ENCODE measurements around the gene SAP30BP. TPM values are rescaled to one million over a fixed set of nuclear protein-coding genes. Genes with fewer than 3 reads are reported as not detected.

The SAP30BP gene
- total RNA-seq, 1 experiment from 2014 or later: 149 TPM

- Histone ChIP-seq H3K9ac (ENCODE audit: low read length) (peak overlapping the region; percentile 39), H2AFZ (ENCODE audit: low read depth, low read length, poor library complexity, severe bottlenecking) (no peak overlapping the region), H3K79me2 (ENCODE audit: insufficient read depth, low read length) (no peaks in the 10 kb centered on the region), H3K9me2 (ENCODE audit: insufficient read depth) (no peaks in the 10 kb centered on the region), H3K9me3 (ENCODE audit: control insufficient read depth in 1 of 2, insufficient read depth in 1 of 2, low read depth in 1 of 2, low read length in 2 of 2) (no peaks in the 10 kb centered on the region), H3K4me2 (ENCODE audit: low read length) (peak overlapping the region; percentile 56), H3K4me3 (replicated peaks in 1 of 2; ENCODE audit: low read depth in 1 of 2, low read length in 2 of 2) (no peak overlapping the region; a peak in 1 of 4 replicates), H4K20me1 (ENCODE audit: insufficient read depth) (no peaks in the 10 kb centered on the region), H3K36me3 (ENCODE audit: control insufficient read depth in 1 of 2, insufficient read depth in 2 of 2, low read length in 2 of 2) (0 out of 4 replicates have a peak, but pooled peaks cover 0 to 3% of the 10 kb centered on the region in 2 experiments), H3K27ac (ENCODE audit: low read depth, low read length) (peak overlapping the region; percentile 44; the same call in 1 of the 2 replicates), H3K4me1 (ENCODE audit: control insufficient read depth in 1 of 2, insufficient read depth in 2 of 2, low read length in 2 of 2) (peaks cover 25 to 53% of the 10 kb centered on the region in 2 experiments), H3K27me3 (ENCODE audit: insufficient read depth, low read length) (no peaks in the 10 kb centered on the region)
- BruUV-seq (replicated peaks): no TSS peak
- intact Hi-C loops (cut with micrococcal nuclease): no loop called here
- POLR2A ChIA-PET: no interaction called here
- RAD21 ChIA-PET (ENCODE audit: low non-redundant PET in 1 of 2, low total read pairs in 2 of 2, uncharacterized antibody in 2 of 2, unreplicated experiment in 2 of 2): no interaction called here
- DNase-seq (ENCODE audit: low read depth, low spot score): no peak
- CTCF ChIA-PET: interaction anchor here (1.0 to 2.4 kb wide), 2 partner anchors 13 to 35 kb away, joined by 3 to 6 read pairs; no protein-coding TSS in a partner anchor
- peak; percentile 78 for ATAC-seq
- TF ChIP-seq MAX (IDR thresholded peaks at IDR 0.05): no peak; the same call in 1 of the 2 replicates
- TF ChIP-seq CTCF (IDR thresholded peaks at IDR 0.05 in 2 of 3, conservative IDR thresholded peaks at IDR 0.05 in 1 of 3; ENCODE audit: borderline replicate concordance in 1 of 3, insufficient read depth in 1 of 3, low read depth in 2 of 3, low read length in 2 of 3): peak in 2 of 3 experiments; percentile 36 to 39; a peak in 4 of 6 replicates
- TF ChIP-seq ZNF274 (IDR thresholded peaks at IDR 0.05; ENCODE audit: low read depth, low read length): no peak
- no peak for TF ChIP-seq REST (IDR thresholded peaks at IDR 0.05; ENCODE audit: low read depth)
- TF ChIP-seq JUND (IDR thresholded peaks at IDR 0.05): no peak
- no peak for TF ChIP-seq TCF7L2 (IDR thresholded peaks at IDR 0.05; ENCODE audit: borderline replicate concordance, extremely low read depth, insufficient read depth, insufficient read length)
- no peak for TF ChIP-seq SRF (IDR thresholded peaks at IDR 0.05; ENCODE audit: low read depth)
- TF ChIP-seq EZH2phosphoT487 (IDR thresholded peaks at IDR 0.05; ENCODE audit: borderline replicate concordance): no peak
- TF ChIP-seq POLR2AphosphoS5 (IDR thresholded peaks at IDR 0.05; ENCODE audit: low read depth, low read length): peak; percentile 38
These were observed 27.2 kb upstream of the SAP30BP start for GRCh38 chr17:75639771-75640555.
